ENCODE measurements around the gene UVRAG.

UVRAG gene

DNA sequence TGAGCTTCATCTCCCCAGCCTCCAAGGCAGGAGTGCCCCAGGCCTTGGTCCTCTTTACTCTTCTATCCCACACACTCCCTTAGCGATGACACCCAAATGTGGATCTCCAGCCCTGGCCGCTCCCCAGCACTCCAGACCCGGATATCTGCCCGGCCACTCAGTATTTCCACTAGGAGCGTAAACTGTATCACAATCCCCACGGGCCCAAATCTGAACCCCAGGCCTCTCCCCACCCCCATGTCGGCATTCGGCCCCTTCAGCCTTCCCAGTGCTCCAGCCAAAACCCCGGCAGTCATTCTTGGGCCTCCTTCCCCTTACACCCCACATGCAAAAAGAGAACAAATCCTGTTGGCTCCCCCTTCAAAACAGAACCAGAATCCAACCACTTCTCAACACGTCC, 370.5 kb downstream of the UVRAG start:
- TF ChIP-seq EZH2 (IDR thresholded peaks at IDR 0.05; ENCODE audit: borderline replicate concordance, low read length) = no peak
- TF ChIP-seq, protein P1, sequence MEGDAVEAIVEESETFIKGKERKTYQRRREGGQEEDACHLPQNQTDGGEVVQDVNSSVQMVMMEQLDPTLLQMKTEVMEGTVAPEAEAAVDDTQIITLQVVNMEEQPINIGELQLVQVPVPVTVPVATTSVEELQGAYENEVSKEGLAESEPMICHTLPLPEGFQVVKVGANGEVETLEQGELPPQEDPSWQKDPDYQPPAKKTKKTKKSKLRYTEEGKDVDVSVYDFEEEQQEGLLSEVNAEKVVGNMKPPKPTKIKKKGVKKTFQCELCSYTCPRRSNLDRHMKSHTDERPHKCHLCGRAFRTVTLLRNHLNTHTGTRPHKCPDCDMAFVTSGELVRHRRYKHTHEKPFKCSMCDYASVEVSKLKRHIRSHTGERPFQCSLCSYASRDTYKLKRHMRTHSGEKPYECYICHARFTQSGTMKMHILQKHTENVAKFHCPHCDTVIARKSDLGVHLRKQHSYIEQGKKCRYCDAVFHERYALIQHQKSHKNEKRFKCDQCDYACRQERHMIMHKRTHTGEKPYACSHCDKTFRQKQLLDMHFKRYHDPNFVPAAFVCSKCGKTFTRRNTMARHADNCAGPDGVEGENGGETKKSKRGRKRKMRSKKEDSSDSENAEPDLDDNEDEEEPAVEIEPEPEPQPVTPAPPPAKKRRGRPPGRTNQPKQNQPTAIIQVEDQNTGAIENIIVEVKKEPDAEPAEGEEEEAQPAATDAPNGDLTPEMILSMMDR (IDR thresholded peaks at IDR 0.05; ENCODE audit: low read length) = no peak
- no peak overlapping the region for H3K9ac ChIP-seq (ENCODE audit: low read length)
- H2AFZ ChIP-seq (ENCODE audit: low read length) = no peak overlapping the region
- no peak overlapping the region for H3K27ac ChIP-seq (ENCODE audit: low read depth, low read length, poor library complexity, severe bottlenecking)
- no peaks in the 10 kb centered on the region for H3F3A ChIP-seq (ENCODE audit: insufficient read depth, low read length)
- no peaks in the 10 kb centered on the region for H3K9me3 ChIP-seq (ENCODE audit: low read length)
- H3K36me3 ChIP-seq (ENCODE audit: insufficient read depth, low read length) = no peaks in the 10 kb centered on the region
- H3K4me2 ChIP-seq (ENCODE audit: low read length) = no peak overlapping the region
- H3K4me1 ChIP-seq (ENCODE audit: insufficient read depth, low read length, severe bottlenecking) = no peaks in the 10 kb centered on the region
- 0 out of 2 replicates have a peak, but pooled peaks cover 6% of the 10 kb centered on the region for H3K27me3 ChIP-seq (ENCODE audit: insufficient read depth, low read length)
- H3K79me2 ChIP-seq (ENCODE audit: insufficient read depth, low read length) = no peaks in the 10 kb centered on the region
- H4K20me1 ChIP-seq (ENCODE audit: insufficient read depth, low read length) = no peaks in the 10 kb centered on the region
- no peak overlapping the region for H3K4me3 ChIP-seq (ENCODE audit: low read depth, low read length, poor library complexity, severe bottlenecking)
- H3K9me2 ChIP-seq (ENCODE audit: low read depth, low read length) = no peaks in the 10 kb centered on the region

DNA sequence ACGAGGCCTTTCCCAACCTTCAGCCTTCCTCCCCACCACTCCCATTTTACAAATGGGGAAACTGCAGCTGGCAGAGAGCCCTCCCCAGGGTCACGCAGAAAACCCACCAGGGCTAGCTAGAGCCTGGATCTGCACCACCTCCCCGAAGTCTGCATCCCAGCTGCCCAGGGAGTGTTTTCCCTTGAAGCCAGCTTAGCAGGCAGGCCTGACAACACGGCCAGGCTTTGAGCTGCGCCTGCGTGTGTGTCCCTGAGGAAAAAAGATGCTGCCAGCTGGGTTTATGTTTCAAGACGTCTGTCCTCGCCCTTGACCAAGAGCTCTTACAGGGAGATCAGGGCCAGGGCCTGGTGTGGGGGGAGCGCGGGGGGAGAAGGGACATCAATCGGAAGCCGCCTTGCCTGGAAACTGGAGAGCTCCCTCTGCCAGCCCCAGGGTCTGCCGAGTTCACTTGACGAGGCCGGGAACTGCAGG, 371.0 kb downstream of the UVRAG start:
- Histone ChIP-seq H3K4me1 (ENCODE audit: insufficient read depth, low read length, severe bottlenecking) (no peaks in the 10 kb centered on the region), H3K27me3 (ENCODE audit: insufficient read depth, low read length) (0 out of 2 replicates have a peak, but pooled peaks cover 6% of the 10 kb centered on the region), H3K4me2 (ENCODE audit: low read length) (no peak overlapping the region), H3K27ac (ENCODE audit: low read depth, low read length, poor library complexity, severe bottlenecking) (no peak overlapping the region), H4K20me1 (ENCODE audit: insufficient read depth, low read length) (no peaks in the 10 kb centered on the region), H3F3A (ENCODE audit: insufficient read depth, low read length) (no peaks in the 10 kb centered on the region), H2AFZ (ENCODE audit: low read length) (no peak overlapping the region), H3K9me2 (ENCODE audit: low read depth, low read length) (no peaks in the 10 kb centered on the region), H3K9ac (ENCODE audit: low read length) (no peak overlapping the region), H3K79me2 (ENCODE audit: insufficient read depth, low read length) (no peaks in the 10 kb centered on the region), H3K4me3 (ENCODE audit: low read depth, low read length, poor library complexity, severe bottlenecking) (no peak overlapping the region), H3K36me3 (ENCODE audit: insufficient read depth, low read length) (no peaks in the 10 kb centered on the region), H3K9me3 (ENCODE audit: low read length) (no peaks in the 10 kb centered on the region)
- no peak for TF ChIP-seq EZH2 (IDR thresholded peaks at IDR 0.05; ENCODE audit: borderline replicate concordance, low read length)
- TF ChIP-seq, protein P1 (IDR thresholded peaks at IDR 0.05; ENCODE audit: low read length) = no peak

DNA sequence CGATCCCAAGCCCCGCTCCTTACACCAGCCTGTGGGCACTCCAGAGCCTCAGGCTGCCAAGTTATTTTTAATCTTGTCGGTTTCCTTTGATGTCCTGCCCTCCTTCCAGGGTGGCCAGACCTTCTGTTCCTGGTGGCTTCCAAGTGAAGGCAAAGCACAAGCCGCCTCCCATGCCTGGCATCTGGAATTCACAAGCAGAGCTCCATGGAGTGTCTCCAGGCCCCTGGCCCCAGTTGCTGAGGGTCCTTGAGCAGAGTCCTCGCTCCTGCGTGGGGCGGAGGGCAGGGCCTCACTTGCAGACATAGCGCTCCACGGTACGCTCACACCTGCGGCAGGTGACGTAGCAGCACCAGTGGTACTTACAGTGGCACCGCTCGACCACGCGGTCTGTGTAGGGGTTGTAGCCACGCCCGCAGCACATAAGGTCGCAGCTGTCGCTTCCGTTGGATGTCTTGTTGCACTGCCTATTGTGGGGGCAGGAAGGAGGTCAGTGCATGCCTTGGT, 371.8 kb downstream of the UVRAG start:
- no peak for TF ChIP-seq EZH2 (IDR thresholded peaks at IDR 0.05; ENCODE audit: borderline replicate concordance, low read length)
- TF ChIP-seq, protein P1 (IDR thresholded peaks at IDR 0.05; ENCODE audit: low read length) = no peak
- Histone ChIP-seq H3K36me3 (ENCODE audit: insufficient read depth, low read length) (no peaks in the 10 kb centered on the region), H3K9me3 (ENCODE audit: low read length) (no peaks in the 10 kb centered on the region), H4K20me1 (ENCODE audit: insufficient read depth, low read length) (no peaks in the 10 kb centered on the region), H3K4me3 (ENCODE audit: low read depth, low read length, poor library complexity, severe bottlenecking) (no peak overlapping the region), H3K9me2 (ENCODE audit: low read depth, low read length) (no peaks in the 10 kb centered on the region), H3F3A (ENCODE audit: insufficient read depth, low read length) (no peaks in the 10 kb centered on the region), H2AFZ (ENCODE audit: low read length) (no peak overlapping the region), H3K9ac (ENCODE audit: low read length) (no peak overlapping the region), H3K27ac (ENCODE audit: low read depth, low read length, poor library complexity, severe bottlenecking) (no peak overlapping the region), H3K79me2 (ENCODE audit: insufficient read depth, low read length) (no peaks in the 10 kb centered on the region), H3K4me1 (ENCODE audit: insufficient read depth, low read length, severe bottlenecking) (no peaks in the 10 kb centered on the region), H3K27me3 (ENCODE audit: insufficient read depth, low read length) (0 out of 2 replicates have a peak, but pooled peaks cover 6% of the 10 kb centered on the region), H3K4me2 (ENCODE audit: low read length) (no peak overlapping the region)

All from OCI-LY1 (cell line).